Spleen (tissue), 7 donors: ENCODE data around the gene FAIM2.

Source experiments
- CTCF ChIP-seq, 11 experiments: fragments of 200-600 bp in 7 of 11; fragments of 450-650 bp in 4 of 11; sonication (generic) in 4 of 11; IDR thresholded peaks in 8 of 11; conservative IDR thresholded peaks in 3 of 11; 1 replicate in 7 of 11; 2 replicates in 4 of 11; pipeline versions ENCODE4 v1.4.0 to v1.8.0; 2016 to 2021; ENCODE audit warnings: antibody characterized with exemption in 11 of 11, inconsistent platforms in 4 of 11, mild to moderate bottlenecking in 1 of 11
- POLR2A ChIP-seq, 3 donors: fragments of 450-650 bp; IDR thresholded peaks; one replicate each; pipeline ENCODE4 v1.5.1; 2017; ENCODE audit warnings: antibody characterized with exemption in 3 of 3, mild to moderate bottlenecking in 1 of 3
- donor health status: DM: no; HTN: no; CAD: no; lungs with moderate emphysema.
- donor health status: DM: no; HTN: no; CAD: no.
- donor health status: DM: no; HTN: no; CAD: no.

- TF ChIP-seq CTCF (IDR thresholded peaks at IDR 0.05 in 8 of 11, conservative IDR thresholded peaks at IDR 0.05 in 3 of 11): no peak
- no peak for TF ChIP-seq POLR2A (IDR thresholded peaks at IDR 0.05)
Measured at GRCh38 chr12:49872781-49873181, 30.9 kb downstream of the FAIM2 start.
